PC-3 (cell line): Measurements from ENCODE around the gene CHST8.

Source experiments
- CTCF ChIP-seq: fragments of 300-600 bp; sonication (generic); conservative IDR thresholded peaks from 2 replicates; pipeline ENCODE4 v1.5.1; 2017; ENCODE audit warnings: antibody characterized with exemption, low read depth, mild to moderate bottlenecking, low read length
- EZH2 ChIP-seq: fragments of 300-600 bp; sonication (generic); IDR thresholded peaks from one replicate; pipeline ENCODE4 v1.6.1; 2017; ENCODE audit warnings: antibody characterized with exemption, mild to moderate bottlenecking, low read length; ENCODE audit not compliant: unreplicated experiment
- EZH2phosphoT487 ChIP-seq: fragments of 300-600 bp; sonication (generic); IDR thresholded peaks from 2 replicates; pipeline ENCODE4 v1.6.1; 2018; ENCODE audit warnings: mild to moderate bottlenecking, antibody characterized with exemption, low read length, borderline replicate concordance

DNA sequence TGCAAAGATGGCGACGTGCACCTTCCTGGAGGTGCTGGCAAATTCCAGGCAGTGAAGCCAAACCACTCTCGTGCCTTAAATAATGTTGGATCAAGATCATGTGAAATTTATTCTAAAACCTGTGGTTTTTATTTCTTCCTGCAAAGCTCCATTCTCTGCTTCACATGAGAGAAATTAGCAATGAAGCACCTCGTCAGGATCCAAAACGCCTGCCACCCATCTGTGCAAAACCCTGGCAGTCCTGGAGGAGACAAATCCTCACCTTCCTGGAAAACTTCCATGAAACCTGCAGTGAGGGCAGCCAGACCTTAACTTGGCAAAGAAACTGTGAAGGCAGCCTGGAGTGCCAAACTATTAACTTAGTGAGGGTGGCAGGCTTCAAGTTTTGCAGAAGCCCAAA, 47.6 kb downstream of the CHST8 start:
- TF ChIP-seq CTCF (no peak), EZH2 (no peak), EZH2phosphoT487 (no peak)
